ENCODE data around the gene CEP128. TPM values are rescaled to one million over a fixed set of nuclear protein-coding genes. Genes with fewer than 3 reads are reported as not detected.

The CEP128 gene
- polyA plus RNA-seq, 1 of the 3 experiments (the other 2 are of a cell fraction): 1.2 TPM

- Histone ChIP-seq H3K9me2 (no peaks in the 10 kb centered on the region), H3K79me2 (ENCODE audit: insufficient read depth) (no peaks in the 10 kb centered on the region), H3F3A (replicated peaks; ENCODE audit: insufficient read depth) (no peaks in the 10 kb centered on the region), H3K9ac (no peak overlapping the region), H3K27me3 (ENCODE audit: insufficient read depth) (no peaks in the 10 kb centered on the region), H3K36me3 (replicated peaks in 1 of 2; ENCODE audit: control insufficient read depth in 1 of 2, insufficient read depth in 2 of 2, low read length in 1 of 2) (peaks cover 0 to 10% of the 10 kb centered on the region in 2 experiments), H2AFZ (ENCODE audit: low read depth) (no peak overlapping the region), H4K20me1 (ENCODE audit: insufficient read depth) (no peaks in the 10 kb centered on the region), H3K27ac (ENCODE audit: low read depth in 2 of 2, low read length in 1 of 2) (no peak overlapping the region), H3K4me1 (ENCODE audit: control insufficient read depth in 1 of 2, insufficient read depth in 2 of 2, low read depth in 1 of 2, low read length in 1 of 2) (no peaks in the 10 kb centered on the region), H3K4me3 (ENCODE audit: low read depth in 2 of 2, low read length in 1 of 2) (no peak overlapping the region), H3K4me2 (no peak overlapping the region), H3K9me3 (no peaks in the 10 kb centered on the region)
- DNase-seq: no peak
- TF ChIP-seq TAF1 (IDR thresholded peaks at IDR 0.05; ENCODE audit: borderline replicate concordance, low read depth, low read length): no peak
- TF ChIP-seq SIN3A (IDR thresholded peaks at IDR 0.05; ENCODE audit: borderline replicate concordance, low read depth, low read length): no peak
- TF ChIP-seq, protein P1, sequence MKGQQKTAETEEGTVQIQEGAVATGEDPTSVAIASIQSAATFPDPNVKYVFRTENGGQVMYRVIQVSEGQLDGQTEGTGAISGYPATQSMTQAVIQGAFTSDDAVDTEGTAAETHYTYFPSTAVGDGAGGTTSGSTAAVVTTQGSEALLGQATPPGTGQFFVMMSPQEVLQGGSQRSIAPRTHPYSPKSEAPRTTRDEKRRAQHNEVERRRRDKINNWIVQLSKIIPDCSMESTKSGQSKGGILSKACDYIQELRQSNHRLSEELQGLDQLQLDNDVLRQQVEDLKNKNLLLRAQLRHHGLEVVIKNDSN (IDR thresholded peaks at IDR 0.05; ENCODE audit: borderline replicate concordance, low read depth): no peak
- no peak for TF ChIP-seq POLR2AphosphoS5 (IDR thresholded peaks at IDR 0.05; ENCODE audit: low read depth, low read length)
- TF ChIP-seq TCF12 (IDR thresholded peaks at IDR 0.05): no peak
- TF ChIP-seq, protein P2, sequence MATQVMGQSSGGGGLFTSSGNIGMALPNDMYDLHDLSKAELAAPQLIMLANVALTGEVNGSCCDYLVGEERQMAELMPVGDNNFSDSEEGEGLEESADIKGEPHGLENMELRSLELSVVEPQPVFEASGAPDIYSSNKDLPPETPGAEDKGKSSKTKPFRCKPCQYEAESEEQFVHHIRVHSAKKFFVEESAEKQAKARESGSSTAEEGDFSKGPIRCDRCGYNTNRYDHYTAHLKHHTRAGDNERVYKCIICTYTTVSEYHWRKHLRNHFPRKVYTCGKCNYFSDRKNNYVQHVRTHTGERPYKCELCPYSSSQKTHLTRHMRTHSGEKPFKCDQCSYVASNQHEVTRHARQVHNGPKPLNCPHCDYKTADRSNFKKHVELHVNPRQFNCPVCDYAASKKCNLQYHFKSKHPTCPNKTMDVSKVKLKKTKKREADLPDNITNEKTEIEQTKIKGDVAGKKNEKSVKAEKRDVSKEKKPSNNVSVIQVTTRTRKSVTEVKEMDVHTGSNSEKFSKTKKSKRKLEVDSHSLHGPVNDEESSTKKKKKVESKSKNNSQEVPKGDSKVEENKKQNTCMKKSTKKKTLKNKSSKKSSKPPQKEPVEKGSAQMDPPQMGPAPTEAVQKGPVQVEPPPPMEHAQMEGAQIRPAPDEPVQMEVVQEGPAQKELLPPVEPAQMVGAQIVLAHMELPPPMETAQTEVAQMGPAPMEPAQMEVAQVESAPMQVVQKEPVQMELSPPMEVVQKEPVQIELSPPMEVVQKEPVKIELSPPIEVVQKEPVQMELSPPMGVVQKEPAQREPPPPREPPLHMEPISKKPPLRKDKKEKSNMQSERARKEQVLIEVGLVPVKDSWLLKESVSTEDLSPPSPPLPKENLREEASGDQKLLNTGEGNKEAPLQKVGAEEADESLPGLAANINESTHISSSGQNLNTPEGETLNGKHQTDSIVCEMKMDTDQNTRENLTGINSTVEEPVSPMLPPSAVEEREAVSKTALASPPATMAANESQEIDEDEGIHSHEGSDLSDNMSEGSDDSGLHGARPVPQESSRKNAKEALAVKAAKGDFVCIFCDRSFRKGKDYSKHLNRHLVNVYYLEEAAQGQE (IDR thresholded peaks at IDR 0.05; ENCODE audit: low read depth, low read length): no peak
- no peak for TF ChIP-seq CTCF (IDR thresholded peaks at IDR 0.05)
- TF ChIP-seq RCOR1 (IDR thresholded peaks at IDR 0.05; ENCODE audit: low read length): no peak
- POLR2A ChIA-PET: no interaction called here
- WGBS (ENCODE audit: low lambda C conversion rate): 95% methylated on average over 3 of the region's 3 CpGs
- CTCF ChIA-PET: no interaction called here
Observed at GRCh38 chr14:80507292-80507869, 434.2 kb downstream of the CEP128 start.

- DNase-seq: no peak
- POLR2A ChIA-PET: no interaction called here
- Histone ChIP-seq H3K27ac (ENCODE audit: low read depth in 2 of 2, low read length in 1 of 2) (no peak overlapping the region), H3F3A (replicated peaks; ENCODE audit: insufficient read depth) (no peaks in the 10 kb centered on the region), H4K20me1 (ENCODE audit: insufficient read depth) (no peaks in the 10 kb centered on the region), H3K9me2 (no peaks in the 10 kb centered on the region), H2AFZ (ENCODE audit: low read depth) (no peak overlapping the region), H3K9ac (no peak overlapping the region), H3K4me2 (no peak overlapping the region), H3K4me3 (ENCODE audit: low read depth in 2 of 2, low read length in 1 of 2) (no peak overlapping the region), H3K79me2 (ENCODE audit: insufficient read depth) (no peaks in the 10 kb centered on the region), H3K27me3 (ENCODE audit: insufficient read depth) (no peaks in the 10 kb centered on the region), H3K9me3 (no peaks in the 10 kb centered on the region), H3K36me3 (replicated peaks in 1 of 2; ENCODE audit: control insufficient read depth in 1 of 2, insufficient read depth in 2 of 2, low read length in 1 of 2) (no peaks in the 10 kb centered on the region), H3K4me1 (ENCODE audit: control insufficient read depth in 1 of 2, insufficient read depth in 2 of 2, low read depth in 1 of 2, low read length in 1 of 2) (no peaks in the 10 kb centered on the region)
- WGBS (ENCODE audit: low lambda C conversion rate): 84% methylated on average over 4 of the region's 4 CpGs
- CTCF ChIA-PET: interaction anchor here (1.4 kb wide), 1 partner anchor 14 kb away, joined by 3 read pairs; no protein-coding TSS in a partner anchor
- no peak for TF ChIP-seq MXI1 (IDR thresholded peaks at IDR 0.05; ENCODE audit: low read depth, low read length)
- TF ChIP-seq FOXM1 (IDR thresholded peaks at IDR 0.05; ENCODE audit: low read depth): no peak
- no peak for TF ChIP-seq CHD2 (IDR thresholded peaks at IDR 0.05; ENCODE audit: low read length, partially characterized antibody)
- no peak for TF ChIP-seq RXRA (IDR thresholded peaks at IDR 0.05; ENCODE audit: borderline replicate concordance, low read depth)
- TF ChIP-seq, protein P3, sequence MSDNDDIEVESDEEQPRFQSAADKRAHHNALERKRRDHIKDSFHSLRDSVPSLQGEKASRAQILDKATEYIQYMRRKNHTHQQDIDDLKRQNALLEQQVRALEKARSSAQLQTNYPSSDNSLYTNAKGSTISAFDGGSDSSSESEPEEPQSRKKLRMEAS (IDR thresholded peaks at IDR 0.05; ENCODE audit: low read depth): no peak
- TF ChIP-seq GATA2 (CRISPR knock-in tag; IDR thresholded peaks at IDR 0.05): no peak
- TF ChIP-seq NRF1 (IDR thresholded peaks at IDR 0.05; ENCODE audit: low read depth, low read length): no peak
- TF ChIP-seq FOXJ3 (CRISPR knock-in tag; IDR thresholded peaks at IDR 0.05): no peak
- TF ChIP-seq, protein P4, sequence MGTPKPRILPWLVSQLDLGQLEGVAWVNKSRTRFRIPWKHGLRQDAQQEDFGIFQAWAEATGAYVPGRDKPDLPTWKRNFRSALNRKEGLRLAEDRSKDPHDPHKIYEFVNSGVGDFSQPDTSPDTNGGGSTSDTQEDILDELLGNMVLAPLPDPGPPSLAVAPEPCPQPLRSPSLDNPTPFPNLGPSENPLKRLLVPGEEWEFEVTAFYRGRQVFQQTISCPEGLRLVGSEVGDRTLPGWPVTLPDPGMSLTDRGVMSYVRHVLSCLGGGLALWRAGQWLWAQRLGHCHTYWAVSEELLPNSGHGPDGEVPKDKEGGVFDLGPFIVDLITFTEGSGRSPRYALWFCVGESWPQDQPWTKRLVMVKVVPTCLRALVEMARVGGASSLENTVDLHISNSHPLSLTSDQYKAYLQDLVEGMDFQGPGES (IDR thresholded peaks at IDR 0.05; ENCODE audit: low read depth, low read length): no peak
- TF ChIP-seq SMC3 (IDR thresholded peaks at IDR 0.05; ENCODE audit: low read depth, low read length): no peak
- TF ChIP-seq, protein P1 (IDR thresholded peaks at IDR 0.05; ENCODE audit: borderline replicate concordance, low read depth): no peak
- no peak for TF ChIP-seq TEAD4 (IDR thresholded peaks at IDR 0.05; ENCODE audit: borderline replicate concordance, insufficient read depth)
- no peak for TF ChIP-seq RFX5 (IDR thresholded peaks at IDR 0.05; ENCODE audit: low read length)
Observed at GRCh38 chr14:80504781-80505180, 436.8 kb downstream of the CEP128 start.

All from SK-N-SH (cell line).